ENCODE results near the gene RAB11A. TPM values are rescaled to one million over a fixed set of nuclear protein-coding genes. Genes with fewer than 3 reads are reported as not detected.

The RAB11A gene
- total and polyA plus RNA-seq, 8 donors, result 129 to 360 (median 183) TPM

- Histone ChIP-seq H3K36me3 (no peaks in the 10 kb centered on the region), H3K4me3 (no peak overlapping the region), H3K4me1 (peaks cover 0 to 4% (median 1%) of the 10 kb centered on the region in 4 donors), H3K27me3 (no peaks in the 10 kb centered on the region), H3K9me3 (no peaks in the 10 kb centered on the region), H3K27ac (no peak overlapping the region)
- TF ChIP-seq, protein P1, sequence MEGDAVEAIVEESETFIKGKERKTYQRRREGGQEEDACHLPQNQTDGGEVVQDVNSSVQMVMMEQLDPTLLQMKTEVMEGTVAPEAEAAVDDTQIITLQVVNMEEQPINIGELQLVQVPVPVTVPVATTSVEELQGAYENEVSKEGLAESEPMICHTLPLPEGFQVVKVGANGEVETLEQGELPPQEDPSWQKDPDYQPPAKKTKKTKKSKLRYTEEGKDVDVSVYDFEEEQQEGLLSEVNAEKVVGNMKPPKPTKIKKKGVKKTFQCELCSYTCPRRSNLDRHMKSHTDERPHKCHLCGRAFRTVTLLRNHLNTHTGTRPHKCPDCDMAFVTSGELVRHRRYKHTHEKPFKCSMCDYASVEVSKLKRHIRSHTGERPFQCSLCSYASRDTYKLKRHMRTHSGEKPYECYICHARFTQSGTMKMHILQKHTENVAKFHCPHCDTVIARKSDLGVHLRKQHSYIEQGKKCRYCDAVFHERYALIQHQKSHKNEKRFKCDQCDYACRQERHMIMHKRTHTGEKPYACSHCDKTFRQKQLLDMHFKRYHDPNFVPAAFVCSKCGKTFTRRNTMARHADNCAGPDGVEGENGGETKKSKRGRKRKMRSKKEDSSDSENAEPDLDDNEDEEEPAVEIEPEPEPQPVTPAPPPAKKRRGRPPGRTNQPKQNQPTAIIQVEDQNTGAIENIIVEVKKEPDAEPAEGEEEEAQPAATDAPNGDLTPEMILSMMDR (IDR thresholded peaks at IDR 0.05), result no peak
- TF ChIP-seq POLR2A (IDR thresholded peaks at IDR 0.05), result no peak
- WGBS, 5 donors, result 74 to 84% (median 79%) methylated on average over 9 of the region's 9 CpGs
- DNase-seq, result no peak
- intact Hi-C loops (cut with DNase I; ENCODE audit: low total_unique reads), result no loop called here
Observed at GRCh38 chr15:65845826-65846519, 23.3 kb upstream of the RAB11A start.

DNA sequence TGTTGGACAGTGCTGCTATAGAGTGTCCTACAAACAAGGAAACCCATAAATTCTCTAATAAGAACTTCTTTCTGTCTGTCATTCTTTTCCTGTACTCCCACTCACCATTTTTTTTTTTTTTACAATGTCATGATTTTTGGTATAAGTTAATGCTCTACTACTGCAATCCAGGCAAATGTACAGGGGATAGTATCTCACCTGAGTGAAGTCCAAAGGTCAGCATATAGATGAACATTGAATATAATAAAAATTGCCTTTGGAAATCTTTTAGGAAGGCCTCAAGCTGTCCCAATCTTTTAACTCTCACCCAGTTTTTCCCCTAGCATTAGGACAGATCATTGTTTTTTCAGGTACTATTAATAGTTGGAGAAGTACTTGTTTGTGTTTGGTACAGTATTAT lies 21.3 kb upstream of the RAB11A start:
- intact Hi-C loops (cut with DNase I; ENCODE audit: low total_unique reads), result no loop called here
- no peak overlapping the region for H3K27ac ChIP-seq
- DNase-seq, result no peak

DNA sequence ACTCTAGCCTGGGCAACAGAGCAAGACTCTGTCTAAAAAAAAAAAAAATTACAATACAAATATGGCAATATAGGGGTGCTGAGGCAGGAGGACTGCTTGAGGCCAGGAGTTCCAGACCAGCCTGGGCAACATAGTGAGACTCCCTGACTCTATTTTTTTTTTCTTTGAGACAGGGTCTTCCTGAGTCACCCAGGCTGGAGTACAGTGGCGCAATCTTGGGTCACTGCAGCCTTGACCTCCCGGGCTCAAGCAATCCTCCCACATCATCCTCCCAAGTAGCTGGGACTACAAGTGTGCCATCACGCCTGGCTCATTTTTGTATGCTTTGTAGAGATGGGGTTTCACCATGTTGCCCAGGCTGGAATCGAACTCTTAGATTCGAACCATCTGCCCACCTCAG lies 17.3 kb upstream of the RAB11A start:
- 93 to 98% (median 93%) methylated on average over 5 of the region's 5 CpGs for WGBS, 5 donors
- Histone ChIP-seq H3K9me3 (no peaks in the 10 kb centered on the region), H3K4me1 (no peaks in the 10 kb centered on the region), H3K27ac (no peak overlapping the region), H3K36me3 (no peaks in the 10 kb centered on the region), H3K4me3 (no peak overlapping the region), H3K27me3 (no peaks in the 10 kb centered on the region)
- no peak for DNase-seq
- TF ChIP-seq POLR2AphosphoS5 (IDR thresholded peaks at IDR 0.05), result no peak
- TF ChIP-seq, protein P1 (IDR thresholded peaks at IDR 0.05), result no peak
- no peak for TF ChIP-seq POLR2A (IDR thresholded peaks at IDR 0.05)
- TF ChIP-seq EP300 (IDR thresholded peaks at IDR 0.05), result no peak
- intact Hi-C loops (cut with DNase I; ENCODE audit: low total_unique reads), result no loop called here

More for the DNA sequence above, 21.3 kb upstream of the RAB11A start:
- no peaks in the 10 kb centered on the region for H3K4me1 ChIP-seq
- H3K27me3 ChIP-seq, result no peaks in the 10 kb centered on the region
- no peaks in the 10 kb centered on the region for H3K9me3 ChIP-seq
- no peaks in the 10 kb centered on the region for H3K36me3 ChIP-seq
- H3K4me3 ChIP-seq, result no peak overlapping the region
- TF ChIP-seq, protein P1 (IDR thresholded peaks at IDR 0.05), result no peak
- TF ChIP-seq EP300 (IDR thresholded peaks at IDR 0.05) (no peak), POLR2A (IDR thresholded peaks at IDR 0.05) (no peak), POLR2AphosphoS5 (IDR thresholded peaks at IDR 0.05) (no peak)

DNA sequence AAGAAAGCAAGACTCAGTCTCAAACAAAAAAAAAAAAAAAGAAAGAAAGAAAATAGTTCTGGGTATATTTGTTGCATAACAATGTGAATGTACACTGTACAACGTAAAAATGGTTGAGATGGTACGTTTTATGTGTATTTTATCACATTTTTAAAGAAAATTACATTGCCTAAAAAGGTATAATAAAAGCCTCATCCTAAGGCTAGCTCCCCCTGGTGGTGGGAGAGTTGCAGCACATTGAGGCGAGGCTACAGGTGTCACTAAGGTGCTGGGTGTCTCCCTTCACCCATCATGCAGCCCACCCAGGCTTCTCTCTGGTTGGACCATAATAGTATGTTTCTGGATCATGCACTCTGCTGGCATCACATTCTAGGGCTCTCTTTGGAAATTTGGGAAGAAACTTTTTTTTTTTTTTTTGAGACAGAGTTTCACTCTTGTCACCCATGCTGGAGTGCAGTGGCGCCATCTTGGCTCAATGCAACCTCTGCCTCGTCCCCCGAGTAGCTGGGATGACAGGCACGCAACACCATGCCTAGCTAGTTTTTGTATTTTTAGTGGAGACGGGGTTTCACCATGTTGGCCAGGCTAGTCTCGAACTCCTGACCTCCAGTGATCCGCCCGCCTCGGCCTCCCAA lies 12.4 kb upstream of the RAB11A start:
- 65 to 69% (median 67%) methylated on average over 12 of the region's 12 CpGs for WGBS, 5 donors
- DNase-seq, result peak; percentile 74 to 83
- TF ChIP-seq EP300 (IDR thresholded peaks at IDR 0.05), result no peak
- no peak for TF ChIP-seq POLR2A (IDR thresholded peaks at IDR 0.05)
- TF ChIP-seq, protein P1 (IDR thresholded peaks at IDR 0.05), result peak in 5 of 7 experiments; percentile 70 to 90 (median 77)
- Histone ChIP-seq H3K27me3 (no peaks in the 10 kb centered on the region), H3K4me1 (no peaks in the 10 kb centered on the region), H3K27ac (no peak overlapping the region), H3K9me3 (no peaks in the 10 kb centered on the region), H3K4me3 (no peak overlapping the region), H3K36me3 (no peaks in the 10 kb centered on the region)
- intact Hi-C loops (cut with DNase I; ENCODE audit: low total_unique reads), result no loop called here
